ENCODE data around the gene TMEM198. TPM values are rescaled to one million over a fixed set of nuclear protein-coding genes. Genes with fewer than 3 reads are reported as not detected.

Gene TMEM198
- total and polyA plus RNA-seq, 9 of the 15 experiments (the other 6 are each of a cell fraction or from before 2014, with no cell fraction given): 0.03 to 3.8 (median 1.0) TPM

- Histone ChIP-seq H3K9me3 (replicated peaks; ENCODE audit: control insufficient read depth, insufficient read depth, low read depth, low read length) (no peaks in the 10 kb centered on the region), H3K27me3 (ENCODE audit: control insufficient read depth in 2 of 2, insufficient read depth in 2 of 2, low read length in 2 of 2) (no peaks in the 10 kb centered on the region), H3K9me1 (ENCODE audit: control insufficient read depth, insufficient read depth, low read length) (no peaks in the 10 kb centered on the region), H3K4me2 (ENCODE audit: insufficient read depth, low read length) (peak within 1 kb of the TSS; percentile 79), H3K4me3 (peak within 1 kb of the TSS; percentile 47), H3K4me1 (replicated peaks in 1 of 2; ENCODE audit: control insufficient read depth in 2 of 2, insufficient read depth in 2 of 2, low read length in 2 of 2) (peaks cover 26 to 61% of the 10 kb centered on the region in 2 experiments; a peak in 4 of 5 replicates), H3K9ac (ENCODE audit: insufficient read depth in 1 of 2, low read depth in 2 of 2, low read length in 2 of 2) (peak within 1 kb of the TSS; percentile 81 to 94), H3K36me3 (ENCODE audit: control insufficient read depth, insufficient read depth, low read length) (peaks cover 8% of the 10 kb centered on the region; the same call in 1 of the 3 replicates), H2AFZ (ENCODE audit: low read depth, low read length) (peak within 1 kb of the TSS; percentile 76), H3K27ac (ENCODE audit: extremely low read depth, low read depth, low read length) (peak within 1 kb of the TSS; percentile 90), H4K20me1 (replicated peaks; ENCODE audit: control insufficient read depth, insufficient read depth, low read length) (no peaks in the 10 kb centered on the region), H3K79me2 (ENCODE audit: control insufficient read depth, insufficient read depth, low read length) (peaks cover 7% of the 10 kb centered on the region)
- BruUV-seq (replicated peaks): no TSS peak
- DNase-seq (ENCODE audit: extremely low read depth in 1 of 4, low spot score in 3 of 4) (peak; percentile 83 to 91 (median 85)), ATAC-seq (peak; percentile 71), FAIRE-seq (peak; percentile 96)
- in situ Hi-C loops (cut with MboI) (no loop called here), intact Hi-C loops (cut with micrococcal nuclease) (loop anchor here (1.0 to 2.0 kb wide), 2 partner anchors 24 to 27 kb away; partner anchors contain the start of gene TMEM198)
- ChIA-PET CTCF (ENCODE audit: low intra/inter-chr PET ratio) (interaction anchor here (0.8 kb wide), 1 partner anchor 70 kb away, joined by 6 read pairs; no protein-coding TSS in a partner anchor), POLR2A (interaction anchor here (1.0 to 2.5 kb wide), 4 partner anchors 9 to 25 kb away, joined by 3 to 12 read pairs (median 7); partner anchors contain the start of gene STK11IP)
- WGBS (ENCODE audit: insufficient coverage, low coverage, missing lambda C conversion rate): 0% methylated on average over 10 of the region's 42 CpGs
- TF ChIP-seq MEIS2 (IDR thresholded peaks at IDR 0.05; ENCODE audit: partially characterized antibody) (no peak), ZKSCAN3 (CRISPR knock-in tag; IDR thresholded peaks at IDR 0.05) (no peak), POLR2AphosphoS5 (IDR thresholded peaks at IDR 0.05; ENCODE audit: control insufficient read depth, insufficient read depth, low read depth, low read length) (peak; percentile 82; the same call in 1 of the 2 replicates), SAFB2 (IDR thresholded peaks at IDR 0.05; ENCODE audit: borderline replicate concordance, low read depth, low read length, severe bottlenecking) (no peak), HIVEP1 (CRISPR knock-in tag; IDR thresholded peaks at IDR 0.05) (no peak), THRAP3 (IDR thresholded peaks at IDR 0.05; ENCODE audit: borderline replicate concordance) (no peak), PTTG1 (tag; IDR thresholded peaks at IDR 0.05; ENCODE audit: low read depth) (no peak), ILF3 (IDR thresholded peaks at IDR 0.05; ENCODE audit: borderline replicate concordance) (no peak), ZNF586 (CRISPR knock-in tag; conservative IDR thresholded peaks at IDR 0.05) (no peak), PHB2 (IDR thresholded peaks at IDR 0.05; ENCODE audit: low read depth) (0 out of 2 replicates have a peak, but pooled peaks have one; percentile 14), ZBTB17 (CRISPR knock-in tag; IDR thresholded peaks at IDR 0.05) (no peak), ZSCAN32 (CRISPR knock-in tag; IDR thresholded peaks at IDR 0.05) (no peak)
- TF ChIP-seq, protein P1, sequence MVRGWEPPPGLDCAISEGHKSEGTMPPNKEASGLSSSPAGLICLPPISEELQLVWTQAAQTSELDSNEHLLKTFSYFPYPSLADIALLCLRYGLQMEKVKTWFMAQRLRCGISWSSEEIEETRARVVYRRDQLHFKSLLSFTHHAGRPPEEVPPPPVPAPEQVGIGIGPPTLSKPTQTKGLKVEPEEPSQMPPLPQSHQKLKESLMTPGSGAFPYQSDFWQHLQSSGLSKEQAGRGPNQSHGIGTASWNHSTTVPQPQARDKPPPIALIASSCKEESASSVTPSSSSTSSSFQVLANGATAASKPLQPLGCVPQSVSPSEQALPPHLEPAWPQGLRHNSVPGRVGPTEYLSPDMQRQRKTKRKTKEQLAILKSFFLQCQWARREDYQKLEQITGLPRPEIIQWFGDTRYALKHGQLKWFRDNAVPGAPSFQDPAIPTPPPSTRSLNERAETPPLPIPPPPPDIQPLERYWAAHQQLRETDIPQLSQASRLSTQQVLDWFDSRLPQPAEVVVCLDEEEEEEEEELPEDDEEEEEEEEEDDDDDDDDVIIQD (CRISPR knock-in tag; IDR thresholded peaks at IDR 0.05): no peak
- TF ChIP-seq, protein P2, sequence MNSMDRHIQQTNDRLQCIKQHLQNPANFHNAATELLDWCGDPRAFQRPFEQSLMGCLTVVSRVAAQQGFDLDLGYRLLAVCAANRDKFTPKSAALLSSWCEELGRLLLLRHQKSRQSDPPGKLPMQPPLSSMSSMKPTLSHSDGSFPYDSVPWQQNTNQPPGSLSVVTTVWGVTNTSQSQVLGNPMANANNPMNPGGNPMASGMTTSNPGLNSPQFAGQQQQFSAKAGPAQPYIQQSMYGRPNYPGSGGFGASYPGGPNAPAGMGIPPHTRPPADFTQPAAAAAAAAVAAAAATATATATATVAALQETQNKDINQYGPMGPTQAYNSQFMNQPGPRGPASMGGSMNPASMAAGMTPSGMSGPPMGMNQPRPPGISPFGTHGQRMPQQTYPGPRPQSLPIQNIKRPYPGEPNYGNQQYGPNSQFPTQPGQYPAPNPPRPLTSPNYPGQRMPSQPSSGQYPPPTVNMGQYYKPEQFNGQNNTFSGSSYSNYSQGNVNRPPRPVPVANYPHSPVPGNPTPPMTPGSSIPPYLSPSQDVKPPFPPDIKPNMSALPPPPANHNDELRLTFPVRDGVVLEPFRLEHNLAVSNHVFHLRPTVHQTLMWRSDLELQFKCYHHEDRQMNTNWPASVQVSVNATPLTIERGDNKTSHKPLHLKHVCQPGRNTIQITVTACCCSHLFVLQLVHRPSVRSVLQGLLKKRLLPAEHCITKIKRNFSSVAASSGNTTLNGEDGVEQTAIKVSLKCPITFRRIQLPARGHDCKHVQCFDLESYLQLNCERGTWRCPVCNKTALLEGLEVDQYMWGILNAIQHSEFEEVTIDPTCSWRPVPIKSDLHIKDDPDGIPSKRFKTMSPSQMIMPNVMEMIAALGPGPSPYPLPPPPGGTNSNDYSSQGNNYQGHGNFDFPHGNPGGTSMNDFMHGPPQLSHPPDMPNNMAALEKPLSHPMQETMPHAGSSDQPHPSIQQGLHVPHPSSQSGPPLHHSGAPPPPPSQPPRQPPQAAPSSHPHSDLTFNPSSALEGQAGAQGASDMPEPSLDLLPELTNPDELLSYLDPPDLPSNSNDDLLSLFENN (IDR thresholded peaks at IDR 0.05; ENCODE audit: low read depth in 2 of 2, low read length in 2 of 2): peak in 1 of 2 experiments; percentile 76; a peak in 1 of 4 replicates
Observed at GRCh38 chr2:219571311-219572236, 27.7 kb downstream of the TMEM198 start, which contains the start of gene OBSL1. OBSL1 (minus strand) TSS chr2:219571539; CDS start chr2:219571232, 307 bp downstream.

All from K562 (cell line).